HEK293 (cell line): Measurements from ENCODE around the gene TCEANC2.

Experiments used
- BCL11B ChIP-seq: fragments of 450-650 bp; formaldehyde crosslinking; IDR thresholded peaks from 2 replicates; pipeline ENCODE4 v1.5.1; 2016; ENCODE audit warnings: low read depth, missing biosample characterization, missing genetic modification characterization
- CTCF ChIP-seq: fragments of 450-650 bp; formaldehyde crosslinking; IDR thresholded peaks from 2 replicates; pipeline ENCODE4 v1.5.1; 2016; ENCODE audit warnings: missing biosample characterization, missing genetic modification characterization
- GLIS2 ChIP-seq: fragments of 450-650 bp; formaldehyde crosslinking; IDR thresholded peaks from 2 replicates; pipeline ENCODE4 v1.5.1; 2016; ENCODE audit warnings: missing biosample characterization, missing genetic modification characterization
- PRDM2 ChIP-seq: fragments of 450-650 bp; formaldehyde crosslinking; IDR thresholded peaks from 2 replicates; pipeline ENCODE4 v1.5.1; 2016; ENCODE audit warnings: missing biosample characterization, missing genetic modification characterization, borderline replicate concordance
- TSHZ1 ChIP-seq: fragments of 450-650 bp; formaldehyde crosslinking; IDR thresholded peaks from 2 replicates; pipeline ENCODE4 v1.5.1; 2016; ENCODE audit warnings: missing biosample characterization, missing genetic modification characterization, borderline replicate concordance
- YY2 ChIP-seq: fragments of 450-650 bp; formaldehyde crosslinking; IDR thresholded peaks from 2 replicates; pipeline ENCODE4 v1.5.1; 2016; ENCODE audit warnings: missing biosample characterization, missing genetic modification characterization
- ZBTB21 ChIP-seq: fragments of 450-650 bp; formaldehyde crosslinking; IDR thresholded peaks from 2 replicates; pipeline ENCODE4 v1.5.1; 2017; ENCODE audit warnings: missing biosample characterization, missing genetic modification characterization
- ZFP69B ChIP-seq: fragments of 450-650 bp; formaldehyde crosslinking; IDR thresholded peaks from 2 replicates; pipeline ENCODE4 v1.5.1; 2016; ENCODE audit warnings: missing biosample characterization, missing genetic modification characterization
- ZNF112 ChIP-seq: fragments of 450-650 bp; formaldehyde crosslinking; IDR thresholded peaks from 2 replicates; pipeline ENCODE4 v1.5.0; 2017; ENCODE audit warnings: missing biosample characterization, missing genetic modification characterization
- ZNF133 ChIP-seq: fragments of 450-650 bp; formaldehyde crosslinking; IDR thresholded peaks from 2 replicates; pipeline ENCODE4 v1.5.1; 2016; ENCODE audit warnings: missing biosample characterization, missing genetic modification characterization
- ZNF16 ChIP-seq: fragments of 450-650 bp; formaldehyde crosslinking; IDR thresholded peaks from 2 replicates; pipeline ENCODE4 v1.5.1; 2016; ENCODE audit warnings: low read depth, missing biosample characterization, missing genetic modification characterization
- ZNF24 ChIP-seq: fragments of 450-650 bp; formaldehyde crosslinking; IDR thresholded peaks from 2 replicates; pipeline ENCODE4 v1.5.1; 2016; ENCODE audit warnings: missing biosample characterization, missing genetic modification characterization
- ZNF280C ChIP-seq: fragments of 450-650 bp; formaldehyde crosslinking; IDR thresholded peaks from 2 replicates; pipeline ENCODE4 v1.5.1; 2016; ENCODE audit warnings: missing biosample characterization, missing genetic modification characterization
- ZNF292 ChIP-seq: fragments of 450-650 bp; formaldehyde crosslinking; IDR thresholded peaks from 2 replicates; pipeline ENCODE4 v1.5.1; 2016; ENCODE audit warnings: low read depth, missing biosample characterization, missing genetic modification characterization, borderline replicate concordance
- ZNF335 ChIP-seq: fragments of 450-650 bp; formaldehyde crosslinking; conservative IDR thresholded peaks from 2 replicates; pipeline ENCODE4 v1.5.1; 2016; ENCODE audit warnings: missing biosample characterization, missing genetic modification characterization
- ZNF362 ChIP-seq: fragments of 450-650 bp; formaldehyde crosslinking; IDR thresholded peaks from 2 replicates; pipeline ENCODE4 v1.5.1; 2016; ENCODE audit warnings: missing biosample characterization, missing genetic modification characterization
- ZNF366 ChIP-seq: fragments of 450-650 bp; formaldehyde crosslinking; conservative IDR thresholded peaks from 2 replicates; pipeline ENCODE4 v1.5.1; 2016; ENCODE audit warnings: missing biosample characterization, missing genetic modification characterization
- ZNF510 ChIP-seq: fragments of 450-650 bp; formaldehyde crosslinking; IDR thresholded peaks from 2 replicates; pipeline ENCODE4 v1.5.1; 2018; ENCODE audit warnings: mild to moderate bottlenecking, missing genetic modification characterization, missing biosample characterization; ENCODE audit not compliant: insufficient replicate concordance
- ZNF600 ChIP-seq: fragments of 450-650 bp; formaldehyde crosslinking; IDR thresholded peaks from 2 replicates; pipeline ENCODE4 v1.5.1; 2016; ENCODE audit warnings: missing biosample characterization, missing genetic modification characterization
- ZNF639 ChIP-seq: fragments of 450-650 bp; formaldehyde crosslinking; IDR thresholded peaks from 2 replicates; pipeline ENCODE4 v1.5.1; 2016; ENCODE audit warnings: missing biosample characterization, missing genetic modification characterization
- ZNF658 ChIP-seq: fragments of 450-650 bp; formaldehyde crosslinking; IDR thresholded peaks from 2 replicates; pipeline ENCODE4; 2016; ENCODE audit warnings: missing biosample characterization, missing genetic modification characterization
- ZNF707 ChIP-seq: fragments of 450-650 bp; formaldehyde crosslinking; IDR thresholded peaks from 2 replicates; pipeline ENCODE4 v1.5.1; 2016; ENCODE audit warnings: missing biosample characterization, missing genetic modification characterization
- ZNF785 ChIP-seq: fragments of 450-650 bp; formaldehyde crosslinking; IDR thresholded peaks from 2 replicates; pipeline ENCODE4 v1.5.1; 2016; ENCODE audit warnings: missing biosample characterization, missing genetic modification characterization
- ZNF830 ChIP-seq: fragments of 450-650 bp; IDR thresholded peaks from 2 replicates; pipeline ENCODE4 v1.5.0; 2018; ENCODE audit warnings: missing biosample characterization, missing genetic modification characterization, low read depth, mild to moderate bottlenecking, moderate library complexity

The TCEANC2 gene

GRCh38 chr1:54121482-54122134 lies 68.2 kb downstream of the TCEANC2 start (continued):
- TF ChIP-seq ZNF362 (tag by site-specific recombination) (no peak), ZNF510 (no peak), TSHZ1 (tag by site-specific recombination) (no peak), ZNF600 (tag by site-specific recombination) (0 out of 2 replicates have a peak, but pooled peaks have one; percentile 44), YY2 (tag by site-specific recombination) (no peak), ZNF133 (tag by site-specific recombination) (no peak), GLIS2 (tag by site-specific recombination) (peak; percentile 73), ZNF335 (tag by site-specific recombination) (peak; percentile 83; the same call in 1 of the 2 replicates), ZNF785 (tag by site-specific recombination) (no peak), ZNF280C (tag by site-specific recombination) (no peak), ZNF292 (no peak), BCL11B (tag by site-specific recombination) (no peak), ZNF112 (no peak), ZNF639 (tag by site-specific recombination) (no peak), CTCF (tag by site-specific recombination) (peak; percentile 89), ZNF707 (no peak), ZNF658 (tag by site-specific recombination) (no peak), ZNF830 (tag by site-specific recombination) (no peak), ZNF16 (no peak), ZBTB21 (tag by site-specific recombination) (no peak), PRDM2 (tag by site-specific recombination) (no peak), ZFP69B (tag by site-specific recombination) (no peak), ZNF24 (tag by site-specific recombination) (no peak), ZNF366 (tag by site-specific recombination) (peak; percentile 69)
